K562 (cell line): ENCODE measurements around the gene NFYC. TPM values are rescaled to one million over a fixed set of nuclear protein-coding genes. Genes with fewer than 3 reads are reported as not detected.
A peak's percentile ranks its signal among the peaks of the same experiment; 100 is the strongest.

ENCODE experiments used
- BRF1 ChIP-seq: IDR thresholded peaks from 3 replicates; pipeline ENCODE4 v1.6.1; 2011; ENCODE audit warnings: borderline replicate concordance, mild to moderate bottlenecking; ENCODE audit not compliant: insufficient read length; ENCODE audit errors: extremely low read depth
- CAMTA2 ChIP-seq: fragments of 250-450 bp; sonication (Bioruptor Pico); conservative IDR thresholded peaks from 2 replicates; pipeline ENCODE4 v1.5.1; 2022
- HEY1 ChIP-seq: fragments of 250-450 bp; sonication (Bioruptor Pico); IDR thresholded peaks from 2 replicates; pipeline ENCODE4 v1.5.0; 2020; ENCODE audit warnings: mild to moderate bottlenecking, moderate library complexity, borderline replicate concordance
- MAX ChIP-seq: sonication (generic); formaldehyde crosslinking; IDR thresholded peaks from 2 replicates; pipeline ENCODE4 v1.9.0; 2022; ENCODE audit warnings: mild to moderate bottlenecking, missing genetic modification reagents
- NCOA1 ChIP-seq: fragments of 450-650 bp; IDR thresholded peaks from 2 replicates; pipeline ENCODE4 v1.6.1; 2016; ENCODE audit warnings: low read depth
- NEUROD1 ChIP-seq: fragments of 150-350 bp; IDR thresholded peaks from 2 replicates; pipeline ENCODE4 v1.6.1; 2014; ENCODE audit warnings: borderline replicate concordance, low read length, low read depth; ENCODE audit not compliant: partially characterized antibody
- NFE2 ChIP-seq: IDR thresholded peaks from 2 replicates; pipeline ENCODE4 v1.6.1; 2014; ENCODE audit warnings: antibody characterized with exemption, low read depth
- PKNOX1 ChIP-seq: fragments of 450-650 bp; IDR thresholded peaks from 2 replicates; pipeline ENCODE4 v1.6.1; 2016
- RERE ChIP-seq: sonication (generic); formaldehyde crosslinking; IDR thresholded peaks from 2 replicates; pipeline ENCODE4 v1.8.0; 2023; ENCODE audit warnings: missing genetic modification reagents, mild to moderate bottlenecking, borderline replicate concordance
- SPI1 ChIP-seq: IDR thresholded peaks from 2 replicates; pipeline ENCODE4 v1.6.1; 2011; ENCODE audit warnings: low read depth, low read length, control low read depth, borderline replicate concordance
- STAT6 ChIP-seq: sonication (generic); formaldehyde crosslinking; IDR thresholded peaks from 2 replicates; pipeline ENCODE4 v1.8.1; 2023; ENCODE audit warnings: mild to moderate bottlenecking, missing genetic modification reagents
- ZFX ChIP-seq: sonication (generic); formaldehyde crosslinking; IDR thresholded peaks from 2 replicates; pipeline ENCODE4 v1.8.0; 2022; ENCODE audit warnings: mild to moderate bottlenecking, missing genetic modification reagents, moderate library complexity
- ZNF12 ChIP-seq: sonication (generic); formaldehyde crosslinking; IDR thresholded peaks from 2 replicates; pipeline ENCODE4 v1.4.0; 2020; ENCODE audit warnings: mild to moderate bottlenecking, missing genetic modification reagents
- ZNF174 ChIP-seq: fragments of 250-450 bp; sonication (Bioruptor Pico); IDR thresholded peaks from 2 replicates; pipeline ENCODE4 v1.4.0; 2020; ENCODE audit warnings: mild to moderate bottlenecking
- ZNF184 ChIP-seq: sonication (generic); formaldehyde crosslinking; IDR thresholded peaks from 2 replicates; pipeline ENCODE4 v1.5.0; 2020; ENCODE audit warnings: missing genetic modification reagents
- ZNF224 ChIP-seq: sonication (generic); formaldehyde crosslinking; IDR thresholded peaks from 2 replicates; pipeline ENCODE4 v1.8.0; 2022; ENCODE audit warnings: mild to moderate bottlenecking, missing genetic modification reagents
- ZNF696 ChIP-seq: fragments of 250-450 bp; sonication (Bioruptor Pico); conservative IDR thresholded peaks from 2 replicates; pipeline ENCODE4 v1.4.0; 2020; ENCODE audit warnings: mild to moderate bottlenecking, moderate library complexity
- ZNF778 ChIP-seq: fragments of 450-650 bp; formaldehyde crosslinking; IDR thresholded peaks from 2 replicates; pipeline ENCODE4 v1.4.0; 2020; ENCODE audit warnings: mild to moderate bottlenecking, moderate library complexity
- polyA plus RNA-seq, 8 experiments: library from polyadenylated mRNA; depleted of rRNA in 4 of 8; stranded (reverse) in 5 of 8; unstranded in 3 of 8; fragments of >200 nt; fragmentation: Nextera tagmentation in 2 of 8; fragmentation: Illumina TruSeq in 1 of 8; extraction: Ambion mirVana in 2 of 8; extraction: Trizol in 1 of 8; gene quantifications; 2 replicates each; pipeline versions ENCODE4 v1.2.1 to v1.2.3, GENCODE V29; 2011 to 2014; ENCODE audit warnings: inconsistent platforms in 1 of 8, missing spikeins in 1 of 8
- total RNA-seq, 7 experiments: library from RNA; depleted of rRNA in 6 of 7; stranded (reverse); fragments of >200 nt in 6 of 7; fragmentation: Illumina TruSeq in 2 of 7; extraction: Trizol in 2 of 7; gene quantifications; 2 replicates each; pipeline versions ENCODE4 v1.2.1 to v1.2.3, GENCODE V29; 2011 to 2021; ENCODE audit warnings: low replicate concordance in 1 of 7

NFYC gene
- total and polyA plus RNA-seq, 9 of the 15 experiments (the other 6 are each of a cell fraction or from before 2014, with no cell fraction given), result 4.8 to 59.8 (median 41.1) TPM

- TF ChIP-seq ZNF778, result no peak
- no peak for TF ChIP-seq RERE (CRISPR knock-in tag)
- no peak for TF ChIP-seq ZNF12 (CRISPR knock-in tag)
- no peak for TF ChIP-seq ZNF184
- TF ChIP-seq NCOA1, result no peak
- no peak for TF ChIP-seq STAT6 (CRISPR knock-in tag)
- peak; percentile 79 for TF ChIP-seq NFE2
- TF ChIP-seq ZNF224 (CRISPR knock-in tag), result no peak
- peak; percentile 56 for TF ChIP-seq ZFX
- TF ChIP-seq NEUROD1, result no peak
- no peak for TF ChIP-seq CAMTA2 (CRISPR knock-in tag)
- TF ChIP-seq HEY1 (CRISPR knock-in tag), result peak; percentile 19; the same call in 1 of the 2 replicates
- no peak for TF ChIP-seq MAX (CRISPR knock-in tag)
- no peak for TF ChIP-seq PKNOX1
- TF ChIP-seq BRF1, result no peak
- TF ChIP-seq SPI1, result no peak
- no peak for TF ChIP-seq ZNF696
- TF ChIP-seq ZNF174 (CRISPR knock-in tag), result no peak
Observed at GRCh38 chr1:40711465-40712404, 20.2 kb downstream of the NFYC start (continued).
